CD4-positive, CD25-positive, alpha-beta regulatory T cell (primary cell): ENCODE measurements around the gene CHCHD3. TPM values are rescaled to one million over a fixed set of nuclear protein-coding genes. Genes with fewer than 3 reads are reported as not detected.
A peak's percentile ranks its signal among the peaks of the same experiment; 100 is the strongest.

ENCODE experiments used
- ATAC-seq, 2 donors: fragments of 150-1000 bp; cut with Tn5 transposase; one replicate each; pipeline ENCODE4 v1.10.0; 2021; ENCODE audit warnings: low read depth in 2 of 2, moderate number of reproducible peaks in 2 of 2, moderate library complexity in 1 of 2
- DNase-seq, 3 donors: peaks; one replicate each; pipeline versions ENCODE4 v3.0.0 to v3.0.0-alpha.2; 2012 to 2022; ENCODE audit warnings: mixed read lengths in 1 of 3
- H3K27ac ChIP-seq: one replicate; pipeline ENCODE4 v1.7.0; 2013; ENCODE audit warnings: mild to moderate bottlenecking, low read length; ENCODE audit not compliant: insufficient read depth, poor library complexity, severe bottlenecking
- H3K27me3 ChIP-seq: one replicate; pipeline ENCODE4 v1.7.0; 2013; ENCODE audit warnings: low read length; ENCODE audit not compliant: control insufficient read depth, insufficient read depth
- H3K36me3 ChIP-seq: one replicate; pipeline ENCODE4 v1.7.0; 2013; ENCODE audit warnings: mild to moderate bottlenecking, low read length, moderate library complexity; ENCODE audit not compliant: control insufficient read depth, insufficient read depth
- H3K4me1 ChIP-seq: 2 replicates; pipeline ENCODE4 v1.7.0; 2013; ENCODE audit warnings: mild to moderate bottlenecking, low read length; ENCODE audit not compliant: insufficient read depth, control insufficient read depth, poor library complexity, severe bottlenecking
- H3K4me3 ChIP-seq: one replicate; pipeline ENCODE4 v1.7.0; 2013; ENCODE audit warnings: low read depth, mild to moderate bottlenecking, low read length, moderate library complexity
- H3K9me3 ChIP-seq, 2 experiments: 1 replicate in 1 of 2; 2 replicates in 1 of 2; pipeline ENCODE4 v1.7.0; 2013; ENCODE audit warnings: low read length in 2 of 2, mild to moderate bottlenecking in 1 of 2, moderate library complexity in 1 of 2; ENCODE audit not compliant: control insufficient read depth in 2 of 2
- H3K27ac Mint-ChIP-seq, 3 donors: one replicate each; pipeline ENCODE4 v1.8.0; 2020 to 2022; ENCODE audit warnings: mild to moderate bottlenecking in 3 of 3, mixed read lengths in 3 of 3, moderate library complexity in 2 of 3
- H3K27me3 Mint-ChIP-seq: one replicate; pipeline ENCODE4 v1.8.0; 2022; ENCODE audit warnings: mild to moderate bottlenecking, mixed read lengths
- H3K36me3 Mint-ChIP-seq: one replicate; pipeline ENCODE4 v1.8.0; 2020; ENCODE audit warnings: mixed read lengths
- H3K4me1 Mint-ChIP-seq, 4 donors: one replicate each; pipeline ENCODE4 v1.8.0; 2020 to 2022; ENCODE audit warnings: mixed read lengths in 4 of 4, mild to moderate bottlenecking in 1 of 4
- H3K4me3 Mint-ChIP-seq, 4 donors: one replicate each; pipeline ENCODE4 v1.8.0; 2020 to 2022; ENCODE audit warnings: mild to moderate bottlenecking in 4 of 4, mixed read lengths in 4 of 4, moderate library complexity in 3 of 4
- H3K9me3 Mint-ChIP-seq, 7 donors: one replicate each; pipeline ENCODE4 v1.8.0; 2020 to 2022; ENCODE audit warnings: mixed read lengths in 7 of 7, mild to moderate bottlenecking in 3 of 7, moderate library complexity in 2 of 7
- polyA plus RNA-seq, 4 donors: library from polyadenylated mRNA; unstranded; fragments of 300-500 nt; fragmentation: Illumina TruSeq; gene quantifications; one replicate each; pipeline ENCODE4 v1.2.3, GENCODE V29; 2021
- total RNA-seq: library from RNA; stranded (reverse); gene quantifications from one replicate; pipeline ENCODE4 v1.2.3, GENCODE V29; 2022

Gene CHCHD3
- total and polyA plus RNA-seq, 5 donors from 2014 or later = 31.5 to 63.2 (median 43.3) TPM

- Mint-ChIP-seq H3K36me3 (no peaks in the 10 kb centered on the region), H3K9me3 (peaks cover 0 to 2% (median 0%) of the 10 kb centered on the region in 7 donors), H3K4me1 (peaks cover 0 to 12% (median under 1%) of the 10 kb centered on the region in 4 donors), H3K27me3 (peaks cover 5% of the 10 kb centered on the region), H3K27ac (no peak overlapping the region), H3K4me3 (no peak overlapping the region)
- Histone ChIP-seq H3K36me3 (no peaks in the 10 kb centered on the region), H3K4me3 (no peak overlapping the region), H3K9me3 (no peaks in the 10 kb centered on the region), H3K4me1 (no peaks in the 10 kb centered on the region), H3K27me3 (no peaks in the 10 kb centered on the region), H3K27ac (no peak overlapping the region)
- ATAC-seq = no peak
- no peak for DNase-seq
Observed at GRCh38 chr7:132751244-132751647, 330.6 kb downstream of the CHCHD3 start.

DNA sequence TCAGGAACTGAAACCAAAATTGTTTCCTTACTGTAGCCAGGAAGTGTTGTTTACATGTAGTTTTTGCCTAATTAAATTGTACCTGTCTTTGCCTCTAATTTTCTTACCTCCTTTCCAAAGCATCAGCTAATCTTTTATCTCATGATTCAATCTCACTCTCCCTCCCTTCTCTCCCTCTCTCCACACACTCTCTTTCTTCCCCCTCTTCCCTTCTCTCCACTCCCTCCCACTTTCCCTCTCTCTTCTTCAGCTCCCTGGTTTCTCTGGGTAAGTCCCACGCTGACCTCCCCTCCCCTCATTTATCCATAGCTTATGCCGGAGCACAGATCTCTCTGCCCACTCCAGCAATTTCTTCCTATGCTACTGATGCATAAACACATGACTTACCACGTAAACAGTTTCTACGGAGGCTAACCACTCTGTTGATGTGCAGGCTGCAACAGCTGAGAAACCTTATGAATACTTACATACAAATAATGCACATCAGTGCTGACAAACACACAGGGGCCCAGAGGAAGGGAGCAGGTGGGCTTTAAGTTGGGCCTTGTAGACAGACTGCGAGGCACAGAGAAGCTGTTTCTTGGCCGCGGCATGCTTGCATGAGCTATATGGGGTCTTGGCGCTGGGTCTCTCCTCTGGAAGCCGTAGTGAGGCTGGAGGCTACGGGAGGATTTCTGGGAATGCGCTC, 331.2 kb downstream of the CHCHD3 start:
- DNase-seq (no peak), ATAC-seq (no peak)
- H3K9me3 ChIP-seq = no peaks in the 10 kb centered on the region
- H3K27me3 Mint-ChIP-seq = peaks cover 5% of the 10 kb centered on the region
- no peak overlapping the region for H3K4me3 Mint-ChIP-seq
- no peaks in the 10 kb centered on the region for H3K4me1 ChIP-seq
- peaks cover 0 to 11% (median under 1%) of the 10 kb centered on the region in 4 donors for H3K4me1 Mint-ChIP-seq
- no peaks in the 10 kb centered on the region for H3K36me3 ChIP-seq
- no peak overlapping the region for H3K27ac ChIP-seq
- no peaks in the 10 kb centered on the region for H3K36me3 Mint-ChIP-seq
- H3K9me3 Mint-ChIP-seq = peaks cover 0 to 4% (median 0%) of the 10 kb centered on the region in 7 donors
- H3K27me3 ChIP-seq = no peaks in the 10 kb centered on the region
- no peak overlapping the region for H3K4me3 ChIP-seq
- H3K27ac Mint-ChIP-seq = no peak overlapping the region

- Mint-ChIP-seq H3K4me3 (no peak overlapping the region), H3K9me3 (peaks cover 0 to 4% (median 0%) of the 10 kb centered on the region in 7 donors), H3K4me1 (peaks cover 0 to 8% (median under 1%) of the 10 kb centered on the region in 4 donors), H3K27ac (no peak overlapping the region), H3K36me3 (no peaks in the 10 kb centered on the region), H3K27me3 (peaks cover 5% of the 10 kb centered on the region)
- Histone ChIP-seq H3K27me3 (no peaks in the 10 kb centered on the region), H3K4me1 (no peaks in the 10 kb centered on the region), H3K9me3 (no peaks in the 10 kb centered on the region), H3K36me3 (no peaks in the 10 kb centered on the region), H3K27ac (no peak overlapping the region), H3K4me3 (no peak overlapping the region)
- DNase-seq = no peak
- no peak for ATAC-seq
Observed at GRCh38 chr7:132750096-132750495, 331.8 kb downstream of the CHCHD3 start.

DNA sequence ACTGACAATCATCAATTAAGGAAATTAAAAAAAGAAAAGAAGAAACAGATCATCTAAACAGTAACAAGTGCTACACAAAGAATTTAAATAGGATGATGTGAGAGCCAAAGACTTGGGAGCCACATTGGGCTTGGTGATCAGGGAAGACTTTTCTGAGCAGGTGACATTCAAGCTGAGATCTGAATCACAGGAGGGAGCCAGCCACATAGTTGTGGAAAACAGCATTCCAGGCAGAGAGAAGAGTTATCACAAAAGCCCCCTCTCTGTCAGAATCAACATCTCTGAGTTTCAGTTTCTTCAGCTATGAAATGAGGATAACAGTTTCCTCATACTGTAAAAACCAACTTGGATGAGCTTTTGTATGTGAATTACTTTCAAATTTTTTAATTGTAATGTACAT, 336.4 kb downstream of the CHCHD3 start:
- Histone ChIP-seq H3K9me3 (peaks cover 3 to 16% of the 10 kb centered on the region in 2 experiments), H3K27ac (no peak overlapping the region), H3K27me3 (no peaks in the 10 kb centered on the region), H3K4me3 (no peak overlapping the region), H3K36me3 (no peaks in the 10 kb centered on the region), H3K4me1 (no peaks in the 10 kb centered on the region)
- no peak overlapping the region for H3K27ac Mint-ChIP-seq
- H3K27me3 Mint-ChIP-seq = peaks cover 5% of the 10 kb centered on the region
- H3K9me3 Mint-ChIP-seq = peaks cover 0 to 11% (median 4%) of the 10 kb centered on the region in 7 donors
- no peak overlapping the region for H3K4me3 Mint-ChIP-seq
- peaks cover 0 to 5% (median under 1%) of the 10 kb centered on the region in 4 donors for H3K4me1 Mint-ChIP-seq
- no peaks in the 10 kb centered on the region for H3K36me3 Mint-ChIP-seq
- ATAC-seq (no peak), DNase-seq (no peak)

DNA sequence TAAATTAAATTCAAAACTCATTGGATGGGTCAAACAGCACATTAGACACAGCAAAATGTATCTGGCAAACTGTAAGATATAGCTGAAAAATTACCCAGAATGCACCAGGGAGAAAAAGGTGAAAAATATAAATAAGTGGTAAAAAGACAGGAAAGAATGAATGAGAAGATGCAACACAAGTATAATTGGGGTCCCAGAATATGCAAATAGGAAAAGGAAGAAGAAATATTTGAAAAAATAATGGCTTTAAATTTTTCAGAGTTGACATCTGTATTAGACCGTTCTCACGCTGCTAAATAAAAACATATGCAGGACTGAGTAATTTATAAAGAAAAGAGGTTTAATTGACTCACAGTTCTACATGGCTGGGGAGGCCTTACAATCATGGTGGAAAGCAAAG, 337.9 kb downstream of the CHCHD3 start:
- ATAC-seq (no peak), DNase-seq (no peak)
- Histone ChIP-seq H3K4me3 (no peak overlapping the region), H3K27me3 (peaks cover 2% of the 10 kb centered on the region), H3K36me3 (no peaks in the 10 kb centered on the region), H3K4me1 (no peaks in the 10 kb centered on the region), H3K9me3 (peaks cover 3 to 16% of the 10 kb centered on the region in 2 experiments), H3K27ac (no peak overlapping the region)
- no peak overlapping the region for H3K27ac Mint-ChIP-seq
- H3K4me3 Mint-ChIP-seq = no peak overlapping the region
- peaks cover 0 to 11% (median 4%) of the 10 kb centered on the region in 7 donors for H3K9me3 Mint-ChIP-seq
- H3K27me3 Mint-ChIP-seq = peaks cover 10% of the 10 kb centered on the region
- H3K4me1 Mint-ChIP-seq = peaks cover 0 to 1% (median 0%) of the 10 kb centered on the region in 4 donors
- H3K36me3 Mint-ChIP-seq = no peaks in the 10 kb centered on the region

- Histone ChIP-seq H3K4me1 (no peaks in the 10 kb centered on the region), H3K36me3 (no peaks in the 10 kb centered on the region), H3K4me3 (no peak overlapping the region), H3K27me3 (peaks cover 2% of the 10 kb centered on the region), H3K9me3 (peaks cover 3 to 16% of the 10 kb centered on the region in 2 experiments), H3K27ac (no peak overlapping the region)
- Mint-ChIP-seq H3K4me3 (no peak overlapping the region), H3K27me3 (peaks cover 17% of the 10 kb centered on the region), H3K36me3 (no peaks in the 10 kb centered on the region), H3K27ac (no peak overlapping the region), H3K4me1 (no peaks in the 10 kb centered on the region), H3K9me3 (peaks cover 0 to 11% (median 4%) of the 10 kb centered on the region in 7 donors)
- no peak for ATAC-seq
- no peak for DNase-seq
Observed at GRCh38 chr7:132742189-132742612, 339.7 kb downstream of the CHCHD3 start.

DNA sequence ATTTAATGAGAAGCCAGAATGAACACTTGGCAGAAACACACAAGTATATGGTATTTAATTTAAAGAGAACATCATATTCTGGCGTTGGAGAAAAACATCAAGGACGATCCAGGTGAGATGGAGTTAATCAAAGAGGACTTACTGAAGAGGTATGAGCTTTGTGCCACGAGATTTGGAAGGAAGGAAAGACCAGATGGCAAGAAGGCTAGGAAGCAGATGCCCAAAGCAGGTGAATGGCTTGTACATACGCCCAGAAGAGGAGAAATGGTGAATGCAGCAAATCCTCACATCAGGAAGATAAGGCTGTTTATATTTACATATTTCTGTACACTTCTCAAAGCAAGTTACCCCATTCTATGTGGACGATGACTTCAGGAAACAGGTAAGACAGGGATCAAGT, 341.7 kb downstream of the CHCHD3 start:
- Mint-ChIP-seq H3K4me1 (no peaks in the 10 kb centered on the region), H3K4me3 (no peak overlapping the region), H3K9me3 (peaks cover 0 to 8% (median 4%) of the 10 kb centered on the region in 7 donors), H3K27me3 (peaks cover 12% of the 10 kb centered on the region), H3K27ac (peak overlapping the region in 1 of 3 donors; percentile 17), H3K36me3 (no peaks in the 10 kb centered on the region)
- ATAC-seq = no peak
- Histone ChIP-seq H3K4me3 (no peak overlapping the region), H3K36me3 (no peaks in the 10 kb centered on the region), H3K27me3 (peaks cover 2% of the 10 kb centered on the region), H3K27ac (no peak overlapping the region), H3K4me1 (no peaks in the 10 kb centered on the region), H3K9me3 (peaks cover 3 to 16% of the 10 kb centered on the region in 2 experiments)
- no peak for DNase-seq
